ENCODE measurements around the gene TFRC. TPM values are rescaled to one million over a fixed set of nuclear protein-coding genes. Genes with fewer than 3 reads are reported as not detected.

The TFRC gene
- total and polyA plus RNA-seq, 2 experiments from 2014 or later: 35.5 to 187 TPM

DNA sequence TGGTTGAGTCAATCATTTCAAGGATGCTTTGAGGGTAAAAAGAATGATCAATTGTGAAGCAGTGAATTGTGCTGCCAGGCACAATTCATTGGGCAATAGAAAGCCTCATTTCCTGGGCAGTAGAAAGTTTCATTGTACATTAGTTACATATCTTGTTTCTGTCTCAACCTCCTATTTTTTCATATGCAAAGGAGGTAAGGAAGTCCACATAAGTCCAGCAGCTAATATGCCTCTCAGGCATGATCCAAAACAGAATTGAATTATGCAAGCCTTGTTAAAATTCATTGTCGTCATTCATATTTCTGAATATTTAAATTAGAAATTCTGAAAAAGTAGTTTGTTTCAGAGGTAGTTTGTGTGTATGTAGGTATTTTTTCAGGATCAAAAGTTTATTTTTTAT lies 65.8 kb downstream of the TFRC start:
- no peak overlapping the region for H3K27ac ChIP-seq (ENCODE audit: low read depth)
- H3K4me1 ChIP-seq (ENCODE audit: insufficient read depth): no peaks in the 10 kb centered on the region
- ATAC-seq: no peak
- Mint-ChIP-seq H3K36me3 (ENCODE audit: low read depth) (no peaks in the 10 kb centered on the region), H3K9me3 (no peaks in the 10 kb centered on the region), H3K27ac (no peak overlapping the region), H3K4me1 (no peaks in the 10 kb centered on the region), H3K4me3 (no peak overlapping the region), H3K27me3 (ENCODE audit: insufficient read depth, low read depth, poor library complexity) (no peaks in the 10 kb centered on the region)
- no peaks in the 10 kb centered on the region for H3F3A ChIP-seq (replicated peaks; ENCODE audit: low read depth)
- H3K36me3 ChIP-seq (ENCODE audit: insufficient read depth): no peaks in the 10 kb centered on the region
- no peak overlapping the region for H2AFZ ChIP-seq
- no peak overlapping the region for H3K4me2 ChIP-seq
- no peaks in the 10 kb centered on the region for H3K27me3 ChIP-seq (ENCODE audit: insufficient read depth)
- H3K9me2 ChIP-seq (ENCODE audit: insufficient read depth): no peaks in the 10 kb centered on the region
- no peaks in the 10 kb centered on the region for H4K20me1 ChIP-seq (replicated peaks; ENCODE audit: insufficient read depth)
- H3K79me2 ChIP-seq (replicated peaks; ENCODE audit: insufficient read depth): no peaks in the 10 kb centered on the region
- no peak for DNase-seq (ENCODE audit: low spot score)
- no peak for TF ChIP-seq POLR2AphosphoS5 (IDR thresholded peaks at IDR 0.05; ENCODE audit: low read depth)
- TF ChIP-seq ZNF114 (CRISPR knock-in tag; IDR thresholded peaks at IDR 0.05): no peak
- no peak for TF ChIP-seq CREB1 (CRISPR knock-in tag; IDR thresholded peaks at IDR 0.05; ENCODE audit: low read depth)
- H3K4me3 ChIP-seq: no peak overlapping the region

DNA sequence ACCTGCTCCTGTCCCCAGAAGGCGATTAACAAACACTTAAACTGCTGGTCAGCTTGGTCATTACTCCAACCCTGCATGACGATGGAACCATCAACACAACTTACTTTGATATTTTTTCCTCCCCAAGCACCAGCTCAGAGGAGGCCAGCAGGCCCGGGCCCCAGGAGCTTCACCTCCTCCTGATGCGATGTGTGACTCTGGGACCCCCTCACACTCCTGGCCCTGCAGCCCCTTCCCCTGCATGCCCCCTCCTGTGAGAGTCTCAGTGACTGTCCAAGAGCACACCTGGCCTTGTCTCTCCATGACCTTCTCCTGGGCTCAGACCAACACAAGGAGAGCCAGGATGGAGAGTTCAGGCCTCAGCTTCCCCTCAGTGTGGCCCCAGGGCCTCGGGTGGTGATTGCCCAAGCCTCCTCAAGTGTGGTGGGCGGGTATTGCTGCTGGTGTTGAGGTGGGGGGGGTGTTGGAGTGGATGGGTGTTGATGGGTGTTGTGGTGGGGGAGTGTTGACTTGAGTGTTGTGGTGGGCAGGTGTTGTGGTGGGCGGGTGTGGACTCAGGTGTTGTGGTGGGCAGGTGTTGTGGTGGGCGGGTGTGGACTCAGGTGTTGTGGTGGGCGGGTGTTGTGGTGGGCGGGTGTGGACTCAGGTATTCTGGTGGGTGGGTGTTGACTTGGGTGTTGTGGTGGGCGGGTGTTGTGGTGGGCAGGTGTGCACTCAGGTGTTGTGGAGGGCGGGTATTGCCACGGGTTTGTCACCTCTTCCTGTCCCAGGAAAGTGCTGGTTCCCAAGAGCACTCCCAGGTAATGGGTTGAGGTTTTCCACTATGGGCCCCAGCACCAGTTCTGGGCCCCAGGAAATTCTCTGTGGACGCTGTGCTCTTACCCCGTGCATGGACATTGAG lies 68.1 kb downstream of the TFRC start:
- H3K27me3 Mint-ChIP-seq (ENCODE audit: insufficient read depth, low read depth, poor library complexity): no peaks in the 10 kb centered on the region
- DNase-seq (ENCODE audit: low spot score) (no peak), ATAC-seq (no peak)
- 0 out of 3 replicates have a peak, but pooled peaks cover 8% of the 10 kb centered on the region for H3K9me3 Mint-ChIP-seq
- Histone ChIP-seq H2AFZ (no peak overlapping the region), H3K79me2 (replicated peaks; ENCODE audit: insufficient read depth) (no peaks in the 10 kb centered on the region), H3K27ac (ENCODE audit: low read depth) (no peak overlapping the region), H3K4me2 (no peak overlapping the region), H3K27me3 (ENCODE audit: insufficient read depth) (no peaks in the 10 kb centered on the region), H4K20me1 (replicated peaks; ENCODE audit: insufficient read depth) (no peaks in the 10 kb centered on the region), H3K36me3 (ENCODE audit: insufficient read depth) (no peaks in the 10 kb centered on the region), H3K4me1 (ENCODE audit: insufficient read depth) (no peaks in the 10 kb centered on the region), H3K4me3 (no peak overlapping the region), H3F3A (replicated peaks; ENCODE audit: low read depth) (no peaks in the 10 kb centered on the region), H3K9me2 (ENCODE audit: insufficient read depth) (no peaks in the 10 kb centered on the region)
- H3K27ac Mint-ChIP-seq: no peak overlapping the region
- no peak overlapping the region for H3K4me3 Mint-ChIP-seq
- H3K36me3 Mint-ChIP-seq (ENCODE audit: low read depth): no peaks in the 10 kb centered on the region; the same call in 1 of the 3 replicates
- H3K4me1 Mint-ChIP-seq: no peaks in the 10 kb centered on the region
- TF ChIP-seq JUNB (IDR thresholded peaks at IDR 0.05; ENCODE audit: unreplicated experiment) (no peak), POLR2AphosphoS5 (IDR thresholded peaks at IDR 0.05; ENCODE audit: low read depth) (no peak), STAT1 (IDR thresholded peaks at IDR 0.05; ENCODE audit: unreplicated experiment) (no peak), NANOG (IDR thresholded peaks at IDR 0.05; ENCODE audit: borderline replicate concordance) (no peak), CREB1 (CRISPR knock-in tag; IDR thresholded peaks at IDR 0.05; ENCODE audit: low read depth) (no peak), EZH2phosphoT487 (IDR thresholded peaks at IDR 0.05; ENCODE audit: unreplicated experiment) (no peak), ZNF114 (CRISPR knock-in tag; IDR thresholded peaks at IDR 0.05) (no peak), CTCF (conservative IDR thresholded peaks at IDR 0.05; ENCODE audit: low read depth in 2 of 2) (no peak), ZNF462 (CRISPR knock-in tag; IDR thresholded peaks at IDR 0.05) (no peak), EZH2 (IDR thresholded peaks at IDR 0.05; ENCODE audit: low read depth, unreplicated experiment) (no peak), ZNF331 (CRISPR knock-in tag; IDR thresholded peaks at IDR 0.05; ENCODE audit: low read depth) (no peak)
- TF ChIP-seq, protein P1, sequence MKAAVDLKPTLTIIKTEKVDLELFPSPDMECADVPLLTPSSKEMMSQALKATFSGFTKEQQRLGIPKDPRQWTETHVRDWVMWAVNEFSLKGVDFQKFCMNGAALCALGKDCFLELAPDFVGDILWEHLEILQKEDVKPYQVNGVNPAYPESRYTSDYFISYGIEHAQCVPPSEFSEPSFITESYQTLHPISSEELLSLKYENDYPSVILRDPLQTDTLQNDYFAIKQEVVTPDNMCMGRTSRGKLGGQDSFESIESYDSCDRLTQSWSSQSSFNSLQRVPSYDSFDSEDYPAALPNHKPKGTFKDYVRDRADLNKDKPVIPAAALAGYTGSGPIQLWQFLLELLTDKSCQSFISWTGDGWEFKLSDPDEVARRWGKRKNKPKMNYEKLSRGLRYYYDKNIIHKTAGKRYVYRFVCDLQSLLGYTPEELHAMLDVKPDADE (IDR thresholded peaks at IDR 0.05): no peak
